ENCODE data around the gene HOXA11. TPM values are rescaled to one million over a fixed set of nuclear protein-coding genes. Genes with fewer than 3 reads are reported as not detected.

Gene HOXA11
- polyA plus RNA-seq, 1 donor from 2014 or later: not detected

GRCh38 chr7:27161214-27161720 is 23.8 kb downstream of the HOXA11 start:
- peak overlapping the region; percentile 45 for H3K9ac ChIP-seq (ENCODE audit: low read length)
- peak overlapping the region; percentile 76 for H3K4me2 ChIP-seq (ENCODE audit: low read length)
- peaks cover 33% of the 10 kb centered on the region for H3K9me3 ChIP-seq (ENCODE audit: low read length)
- no peaks in the 10 kb centered on the region for H4K20me1 ChIP-seq (ENCODE audit: insufficient read depth)
- peak overlapping the region; percentile 76 for H3K4me3 ChIP-seq (ENCODE audit: low read length)
- TF ChIP-seq EZH2 (IDR thresholded peaks at IDR 0.05; ENCODE audit: borderline replicate concordance, insufficient read depth, low read length, poor library complexity, severe bottlenecking) (no peak), POLR2AphosphoS5 (IDR thresholded peaks at IDR 0.05) (no peak), RAD21 (conservative IDR thresholded peaks at IDR 0.05) (no peak), TAF1 (IDR thresholded peaks at IDR 0.05; ENCODE audit: low read depth) (no peak), SMC3 (conservative IDR thresholded peaks at IDR 0.05; ENCODE audit: poor library complexity) (no peak), MXI1 (conservative IDR thresholded peaks at IDR 0.05; ENCODE audit: poor library complexity, severe bottlenecking) (no peak)
- H3K27me3 ChIP-seq (ENCODE audit: insufficient read depth, low read depth, low read length): peaks cover 99% of the 10 kb centered on the region
- H2AFZ ChIP-seq (ENCODE audit: low read depth, low read length): no peak overlapping the region
- H3K36me3 ChIP-seq (ENCODE audit: insufficient read depth, low read length): no peaks in the 10 kb centered on the region
- H3K9me2 ChIP-seq (ENCODE audit: insufficient read depth, low read length): no peaks in the 10 kb centered on the region
- no peak overlapping the region for H3K27ac ChIP-seq (ENCODE audit: low read length)
- no peaks in the 10 kb centered on the region for H3F3A ChIP-seq (ENCODE audit: insufficient read depth, low read length, poor library complexity, severe bottlenecking)
- no peaks in the 10 kb centered on the region for H3K79me2 ChIP-seq (replicated peaks; ENCODE audit: insufficient read depth, low read length)

DNA sequence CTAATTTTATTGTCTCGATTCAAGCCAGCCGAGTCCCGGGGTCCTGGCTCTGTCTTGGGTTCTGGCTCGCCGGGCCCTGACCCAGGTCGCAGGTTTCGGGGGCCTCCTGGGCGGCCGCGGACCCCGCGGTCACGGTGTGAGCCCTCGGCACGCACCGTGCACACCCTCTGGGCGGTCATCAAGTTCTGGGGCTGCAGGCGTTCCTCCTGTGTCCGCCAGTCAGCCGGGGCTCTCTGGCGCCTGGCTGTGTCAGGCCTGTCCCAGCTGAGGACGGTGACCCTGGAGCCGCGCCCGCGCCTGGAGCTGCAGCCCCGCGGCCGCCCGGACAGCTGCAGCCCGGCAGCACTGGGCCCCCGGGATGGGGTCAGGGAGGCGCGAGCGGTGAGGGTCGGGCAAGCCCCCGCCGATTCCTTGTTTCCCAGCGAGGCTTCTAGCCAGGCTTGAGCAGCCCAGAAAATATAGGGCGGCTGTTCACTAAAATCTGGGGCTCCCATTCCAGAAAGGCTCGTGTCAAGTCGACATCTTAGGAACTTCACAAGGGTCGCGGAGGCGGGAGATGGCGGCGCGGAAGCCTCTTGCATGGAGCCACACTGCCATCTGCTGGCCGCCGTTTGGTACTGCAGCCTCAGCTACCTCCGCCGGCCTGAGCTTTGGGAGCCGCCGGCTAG is 24.4 kb downstream of the HOXA11 start:
- Histone ChIP-seq H3K9ac (ENCODE audit: low read length) (peak overlapping the region; percentile 45), H3K4me3 (ENCODE audit: low read length) (peak overlapping the region; percentile 76), H3K9me3 (ENCODE audit: low read length) (peaks cover 32% of the 10 kb centered on the region), H3K27me3 (ENCODE audit: insufficient read depth, low read depth, low read length) (peaks cover 99% of the 10 kb centered on the region), H3K4me2 (ENCODE audit: low read length) (peak overlapping the region; percentile 76), H4K20me1 (ENCODE audit: insufficient read depth) (no peaks in the 10 kb centered on the region), H3K9me2 (ENCODE audit: insufficient read depth, low read length) (no peaks in the 10 kb centered on the region), H3K27ac (ENCODE audit: low read length) (no peak overlapping the region), H3F3A (ENCODE audit: insufficient read depth, low read length, poor library complexity, severe bottlenecking) (no peaks in the 10 kb centered on the region), H2AFZ (ENCODE audit: low read depth, low read length) (peak overlapping the region; percentile 73), H3K36me3 (ENCODE audit: insufficient read depth, low read length) (no peaks in the 10 kb centered on the region), H3K79me2 (replicated peaks; ENCODE audit: insufficient read depth, low read length) (no peaks in the 10 kb centered on the region)
- TF ChIP-seq EP300 (conservative IDR thresholded peaks at IDR 0.05; ENCODE audit: poor library complexity, severe bottlenecking): peak; percentile 24
- TF ChIP-seq, protein P1, sequence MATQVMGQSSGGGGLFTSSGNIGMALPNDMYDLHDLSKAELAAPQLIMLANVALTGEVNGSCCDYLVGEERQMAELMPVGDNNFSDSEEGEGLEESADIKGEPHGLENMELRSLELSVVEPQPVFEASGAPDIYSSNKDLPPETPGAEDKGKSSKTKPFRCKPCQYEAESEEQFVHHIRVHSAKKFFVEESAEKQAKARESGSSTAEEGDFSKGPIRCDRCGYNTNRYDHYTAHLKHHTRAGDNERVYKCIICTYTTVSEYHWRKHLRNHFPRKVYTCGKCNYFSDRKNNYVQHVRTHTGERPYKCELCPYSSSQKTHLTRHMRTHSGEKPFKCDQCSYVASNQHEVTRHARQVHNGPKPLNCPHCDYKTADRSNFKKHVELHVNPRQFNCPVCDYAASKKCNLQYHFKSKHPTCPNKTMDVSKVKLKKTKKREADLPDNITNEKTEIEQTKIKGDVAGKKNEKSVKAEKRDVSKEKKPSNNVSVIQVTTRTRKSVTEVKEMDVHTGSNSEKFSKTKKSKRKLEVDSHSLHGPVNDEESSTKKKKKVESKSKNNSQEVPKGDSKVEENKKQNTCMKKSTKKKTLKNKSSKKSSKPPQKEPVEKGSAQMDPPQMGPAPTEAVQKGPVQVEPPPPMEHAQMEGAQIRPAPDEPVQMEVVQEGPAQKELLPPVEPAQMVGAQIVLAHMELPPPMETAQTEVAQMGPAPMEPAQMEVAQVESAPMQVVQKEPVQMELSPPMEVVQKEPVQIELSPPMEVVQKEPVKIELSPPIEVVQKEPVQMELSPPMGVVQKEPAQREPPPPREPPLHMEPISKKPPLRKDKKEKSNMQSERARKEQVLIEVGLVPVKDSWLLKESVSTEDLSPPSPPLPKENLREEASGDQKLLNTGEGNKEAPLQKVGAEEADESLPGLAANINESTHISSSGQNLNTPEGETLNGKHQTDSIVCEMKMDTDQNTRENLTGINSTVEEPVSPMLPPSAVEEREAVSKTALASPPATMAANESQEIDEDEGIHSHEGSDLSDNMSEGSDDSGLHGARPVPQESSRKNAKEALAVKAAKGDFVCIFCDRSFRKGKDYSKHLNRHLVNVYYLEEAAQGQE (IDR thresholded peaks at IDR 0.05; ENCODE audit: borderline replicate concordance): no peak
- no peak for TF ChIP-seq TAF1 (IDR thresholded peaks at IDR 0.05; ENCODE audit: low read depth)
- TF ChIP-seq EZH2 (IDR thresholded peaks at IDR 0.05; ENCODE audit: borderline replicate concordance, insufficient read depth, low read length, poor library complexity, severe bottlenecking): no peak
- peak; percentile 98 for TF ChIP-seq SMC3 (conservative IDR thresholded peaks at IDR 0.05; ENCODE audit: poor library complexity)
- TF ChIP-seq POLR2AphosphoS5 (IDR thresholded peaks at IDR 0.05): no peak
- peak; percentile 98 for TF ChIP-seq CTCF (IDR thresholded peaks at IDR 0.05; ENCODE audit: poor library complexity, severe bottlenecking)
- peak; percentile 27 for TF ChIP-seq MXI1 (conservative IDR thresholded peaks at IDR 0.05; ENCODE audit: poor library complexity, severe bottlenecking)
- TF ChIP-seq RAD21 (conservative IDR thresholded peaks at IDR 0.05): peak; percentile 99
